K562 treated with DMSO at 1 percent for 24 hours (cell line): ENCODE data around the gene SP6. TPM values are rescaled to one million over a fixed set of nuclear protein-coding genes. Genes with fewer than 3 reads are reported as not detected.

Experiments used
- total RNA-seq: library from RNA; unstranded; fragments of 300-600 nt; gene quantifications from 2 replicates; pipeline ENCODE4 v1.2.3, GENCODE V29; 2022; ENCODE audit warnings: low read depth; ENCODE audit not compliant: insufficient read depth

SP6 gene
- 11.8 and 14.9 TPM in 2 replicates for total RNA-seq

DNA sequence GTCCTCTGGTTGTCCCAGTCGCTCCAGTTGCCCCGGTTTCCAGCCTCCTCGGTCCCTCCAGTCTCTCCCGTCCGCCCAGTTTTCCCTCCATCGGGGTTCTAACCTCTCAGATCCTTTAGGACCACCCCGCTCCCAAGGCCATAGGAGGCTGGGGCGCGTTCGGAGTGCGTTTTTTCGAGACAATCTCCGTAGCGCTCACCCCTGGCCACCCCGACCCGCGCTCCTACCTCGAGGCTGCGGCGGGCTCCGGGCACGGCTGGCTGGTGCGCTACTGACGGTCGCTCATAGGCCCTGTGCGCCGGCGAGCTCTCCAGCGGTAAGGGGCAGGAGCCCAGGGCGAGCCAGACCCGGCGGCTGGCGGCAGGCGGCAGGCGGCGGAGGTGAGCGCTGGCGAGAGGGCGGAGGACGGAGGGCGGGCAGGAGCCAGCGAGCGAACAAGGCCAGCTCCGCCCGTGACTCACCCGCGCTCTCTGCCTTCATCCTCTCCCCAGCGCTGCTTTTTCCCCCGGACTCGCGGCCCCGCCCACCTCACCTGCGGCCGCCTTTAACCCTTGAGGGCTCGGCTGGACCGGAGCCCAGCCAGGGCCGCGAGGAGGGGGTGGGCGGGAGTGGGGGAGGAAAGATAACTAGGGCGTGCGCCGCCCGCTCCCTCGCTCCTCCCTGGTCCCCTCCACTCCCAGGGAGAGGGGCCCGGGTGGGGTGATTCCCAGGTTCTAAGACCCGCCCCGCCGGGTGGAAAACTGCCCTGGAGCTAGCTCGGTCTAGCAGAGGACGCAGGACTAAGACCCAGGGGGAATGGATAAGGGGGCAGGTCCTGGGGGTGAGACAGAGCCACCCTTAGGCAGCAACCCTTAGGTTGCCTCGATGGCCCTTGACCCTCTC is at the start of gene SP6:
Gene SP6, minus strand, starts transcription at position 472 of the 882 bp plus-strand sequence. CDS start 2,734 bp downstream, outside the sequence.

DNA sequence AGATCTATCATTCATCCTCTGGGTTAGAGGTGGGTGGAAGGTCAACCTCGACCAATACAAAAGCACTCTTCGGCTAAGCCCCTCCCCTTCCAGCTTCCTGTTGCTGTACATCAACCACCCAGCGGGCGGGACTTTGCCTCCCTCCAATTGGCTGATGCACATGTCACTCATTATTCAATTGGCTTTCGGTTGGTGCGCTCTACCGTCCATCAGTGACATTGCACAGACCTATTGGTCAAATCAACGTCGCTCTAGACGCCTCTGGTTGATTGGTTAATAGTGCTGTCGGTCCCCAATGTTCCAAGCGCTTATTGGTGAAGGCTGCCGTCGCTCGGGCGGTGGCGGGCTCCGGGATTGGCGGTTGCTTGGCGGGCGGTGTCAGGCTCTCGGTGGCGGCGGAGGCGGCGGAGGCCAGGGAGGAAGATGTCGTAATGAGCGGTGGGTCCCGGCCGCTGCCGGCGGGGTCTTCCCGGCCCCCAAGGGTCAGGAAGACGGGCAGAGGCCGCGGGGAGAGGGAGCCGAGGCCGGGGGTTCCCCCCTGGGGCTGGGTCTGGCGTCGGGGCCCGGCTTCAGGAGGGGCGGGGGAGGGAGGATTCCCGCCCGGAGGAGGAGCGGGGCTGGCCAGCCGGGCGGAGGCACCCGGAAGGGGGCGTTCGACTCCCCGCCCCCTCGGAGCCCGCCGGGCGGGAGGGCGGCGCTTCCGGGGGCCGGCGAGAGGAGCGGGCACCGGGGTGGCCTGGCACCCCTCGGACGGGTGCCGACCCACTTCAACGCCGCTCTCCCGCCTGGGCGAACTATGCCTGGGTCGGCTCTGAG is 45.1 kb upstream of the SP6 start, which contains the start of gene SP2:
Gene SP2, plus strand, starts transcription at position 381 of the 816 bp plus-strand sequence. Its CDS starts 51 bp downstream, at position 432.

DNA sequence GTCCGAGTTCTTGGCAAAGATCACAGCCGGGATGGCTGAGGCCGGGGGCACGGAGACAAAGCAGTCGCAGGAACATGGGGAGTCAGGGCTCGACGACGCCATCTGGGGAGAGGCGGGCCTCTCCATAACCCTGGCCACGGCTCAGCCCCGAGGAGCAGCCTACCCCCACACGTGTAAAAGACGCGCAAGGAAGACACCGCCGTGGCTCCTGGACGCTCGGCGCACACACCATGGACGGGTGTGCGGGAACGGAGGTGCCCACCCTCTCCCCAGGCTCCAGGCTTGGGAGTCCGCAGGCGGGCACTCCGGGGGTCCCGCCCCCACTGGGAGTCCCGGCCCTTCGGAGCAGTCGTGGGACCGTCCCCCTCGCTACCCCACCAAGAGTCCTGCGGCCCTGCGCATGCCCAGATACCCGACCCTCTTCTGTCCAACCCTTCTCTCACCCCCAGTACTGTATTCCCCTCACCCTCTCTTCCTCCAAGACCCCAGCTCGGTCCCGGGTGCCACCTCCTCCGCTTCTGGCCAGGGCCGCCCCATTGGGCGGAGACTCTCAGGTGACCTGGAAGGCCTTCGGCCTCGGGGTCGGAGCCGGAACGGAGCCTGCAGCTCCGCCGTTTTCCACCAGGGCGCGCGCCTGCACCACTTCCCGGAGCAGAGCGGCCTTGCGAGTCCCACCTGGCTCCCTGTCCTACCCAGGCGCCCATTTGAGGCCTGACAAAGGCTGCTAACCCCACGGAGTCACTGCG is 10.0 kb downstream of the SP6 start, which contains the start of gene SCRN2:
Gene SCRN2, minus strand, starts transcription at position 532 of the 746 bp plus-strand sequence. Its CDS starts 430 bp downstream, at position 102.

DNA sequence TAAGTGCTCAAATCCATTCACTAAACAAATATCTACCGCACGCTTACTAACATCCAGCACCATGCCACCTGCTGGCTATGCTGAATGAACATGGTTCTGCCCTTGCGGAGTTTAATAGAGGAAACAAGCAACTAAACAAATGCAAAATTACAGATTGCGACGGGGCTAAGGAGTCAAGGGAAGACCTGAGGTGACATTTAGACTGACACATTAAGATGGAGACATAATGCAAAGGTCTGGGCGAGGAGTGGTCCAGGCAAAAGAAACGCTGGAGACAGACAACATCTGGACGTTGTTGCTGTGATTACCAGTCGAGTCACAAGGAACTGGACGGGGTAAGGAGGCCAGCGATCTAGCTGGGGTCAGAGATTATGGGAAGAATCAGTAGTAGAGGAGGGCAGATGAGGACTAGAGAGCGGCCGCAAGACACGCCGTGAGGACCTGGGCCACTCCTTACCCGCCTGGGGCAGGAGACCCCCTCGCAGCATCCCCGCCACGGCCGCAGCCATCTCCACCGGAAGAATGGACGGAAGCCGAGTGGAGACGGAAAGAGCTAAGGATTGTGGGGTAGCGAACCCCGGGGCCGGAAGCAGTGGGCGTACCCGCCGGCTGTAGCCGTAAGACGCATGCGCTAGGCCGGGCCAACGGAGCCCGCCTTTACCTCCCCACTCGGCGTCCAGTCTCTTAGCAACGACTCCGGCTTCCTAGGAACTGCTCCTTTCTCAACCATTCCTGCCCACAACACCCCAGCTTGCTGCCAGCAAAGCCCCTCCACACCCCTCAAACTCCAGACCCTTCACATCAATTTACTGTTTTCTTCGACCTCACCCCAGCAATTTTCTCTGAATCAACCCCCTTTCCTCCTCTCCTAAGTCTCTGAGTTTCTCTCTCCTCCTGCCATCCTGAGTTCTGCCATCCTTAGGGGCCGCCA is 19.7 kb downstream of the SP6 start, which contains the start of the genes LRRC46 and MRPL10:
Gene LRRC46, plus strand, starts transcription at position 668 of the 931 bp plus-strand sequence. CDS start 320 bp downstream, outside the sequence.
Gene MRPL10, minus strand, starts transcription at position 539 of the 931 bp plus-strand sequence. Its CDS starts 30 bp downstream, at position 509.

DNA sequence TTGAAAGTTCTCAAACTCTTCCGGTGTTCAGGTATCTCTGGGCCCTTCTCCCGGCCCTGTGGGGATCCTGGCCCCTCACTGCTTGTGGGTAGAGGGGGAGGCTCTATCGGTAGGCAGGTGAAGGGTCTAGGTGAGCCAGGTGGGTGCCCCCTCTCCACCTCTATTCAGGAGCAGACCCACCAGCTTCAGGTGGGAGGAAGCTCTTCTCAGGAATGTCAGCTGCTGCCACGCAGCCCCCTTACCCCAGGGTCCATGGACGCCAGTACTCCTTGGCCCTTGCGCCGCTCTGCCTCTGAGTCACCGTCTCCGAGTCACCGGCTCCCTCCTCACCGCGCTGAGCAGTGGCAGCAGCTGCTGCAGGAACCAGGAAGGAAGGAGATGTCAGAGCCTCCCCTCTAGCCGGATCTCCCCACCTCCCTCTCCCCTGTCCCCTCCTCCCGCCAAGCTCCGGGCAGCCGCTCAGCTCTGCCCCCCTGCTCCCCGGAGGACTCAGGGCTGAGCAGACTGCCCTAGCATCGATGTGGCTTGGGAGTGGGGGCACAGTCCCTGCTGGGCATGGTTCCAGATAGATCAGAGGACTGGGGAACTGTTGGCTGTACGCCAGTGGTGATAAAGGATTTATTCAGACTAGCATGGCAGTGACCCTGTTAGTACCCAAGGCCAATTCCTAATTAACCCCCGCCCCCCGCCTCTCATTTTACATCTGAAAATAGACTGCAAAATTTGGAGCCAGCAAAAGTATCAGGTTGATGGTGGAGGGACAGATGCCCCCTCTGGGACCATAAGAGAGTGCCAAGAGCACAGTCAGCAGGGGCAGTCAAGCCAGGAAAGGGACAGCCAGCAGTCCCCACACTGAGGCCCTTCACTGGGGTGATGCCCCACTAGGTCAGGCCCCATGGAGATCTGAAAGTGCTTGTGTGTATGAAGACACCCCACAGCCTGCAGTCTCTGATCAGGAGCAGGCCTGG is 29.3 kb downstream of the SP6 start, which contains the start of gene OSBPL7:
Gene OSBPL7, minus strand, starts transcription at position 371 of the 968 bp plus-strand sequence. CDS start 1,516 bp downstream, outside the sequence.

Other genes with a start within 250 kb of the SP6 start
- 146 and 148 TPM in 2 replicates for gene KPNB1, start 201.2 kb downstream of the SP6 start, total RNA-seq
- gene TBKBP1, start 157.0 kb downstream of the SP6 start, total RNA-seq = 10.9 and 11.2 TPM in 2 replicates
- gene TBX21, start 117.9 kb downstream of the SP6 start, total RNA-seq = not detected in 2 replicates
- gene OSBPL7, start 29.4 kb downstream of the SP6 start, total RNA-seq = 11.3 and 13.5 TPM in 2 replicates
- 87.6 and 101 TPM in 2 replicates for gene MRPL10, start 19.6 kb downstream of the SP6 start, total RNA-seq
- 1.0 and 1.1 TPM in 2 replicates for gene LRRC46, start 19.5 kb downstream of the SP6 start, total RNA-seq
- gene SCRN2, start 9.9 kb downstream of the SP6 start, total RNA-seq = 23.5 and 27.4 TPM in 2 replicates
- gene SP2, start 45.1 kb upstream of the SP6 start, total RNA-seq = 19.0 and 23.9 TPM in 2 replicates
- gene PNPO, start 90.4 kb upstream of the SP6 start, total RNA-seq = 10.9 and 12.6 TPM in 2 replicates
- not detected in 2 replicates for gene PRR15L, start 106.7 kb upstream of the SP6 start, total RNA-seq
- gene CDK5RAP3, start 120.0 kb upstream of the SP6 start, total RNA-seq = 124 and 144 TPM in 2 replicates
- gene COPZ2, start 186.6 kb upstream of the SP6 start, total RNA-seq = not detected in 2 replicates
- 193 and 207 TPM in 2 replicates for gene NFE2L1, start 197.2 kb upstream of the SP6 start, total RNA-seq